ENCODE measurements around the gene TRAIP. TPM values are rescaled to one million over a fixed set of nuclear protein-coding genes. Genes with fewer than 3 reads are reported as not detected.
A peak's percentile ranks its signal among the peaks of the same experiment; 100 is the strongest.

Gene TRAIP
- total RNA-seq, 2 donors from 2014 or later = 19.6 to 24.5 TPM

GRCh38 chr3:49813497-49814174 lies 42.7 kb downstream of the TRAIP start, which contains the start of gene UBA7:
Gene UBA7, minus strand, starts transcription at chr3:49813953. Its CDS starts 166 bp downstream, at chr3:49813787.
- no peaks in the 10 kb centered on the region for H3K36me3 Mint-ChIP-seq (ENCODE audit: low read depth)
- H3K27me3 Mint-ChIP-seq = no peaks in the 10 kb centered on the region
- peak within 1 kb of the TSS; percentile 96 for H3K27ac Mint-ChIP-seq

GRCh38 chr3:49812916-49813496 lies 43.4 kb downstream of the TRAIP start:
- peak; percentile 9 for ATAC-seq (replicated peaks)
- no peaks in the 10 kb centered on the region for H3K36me3 Mint-ChIP-seq (ENCODE audit: low read depth)
- peak overlapping the region; percentile 96 for H3K27ac Mint-ChIP-seq
- no peaks in the 10 kb centered on the region for H3K9me3 Mint-ChIP-seq
- peaks cover 3% of the 10 kb centered on the region for H3K4me1 Mint-ChIP-seq
- H3K4me3 Mint-ChIP-seq = peak overlapping the region; percentile 90
- H3K27me3 Mint-ChIP-seq = no peaks in the 10 kb centered on the region

More at GRCh38 chr3:49813497-49814174, 42.7 kb downstream of the TRAIP start, which contains the start of gene UBA7:
- peak; percentile 90 for ATAC-seq (replicated peaks)
- H3K4me1 Mint-ChIP-seq = no peaks in the 10 kb centered on the region
- H3K4me3 Mint-ChIP-seq = peak within 1 kb of the TSS; percentile 90
- H3K9me3 Mint-ChIP-seq = no peaks in the 10 kb centered on the region

- no peak overlapping the region for H3K4me3 Mint-ChIP-seq
- ATAC-seq (replicated peaks) = no peak
- no peaks in the 10 kb centered on the region for H3K27me3 Mint-ChIP-seq
- H3K36me3 Mint-ChIP-seq (ENCODE audit: low read depth) = no peaks in the 10 kb centered on the region
- H3K27ac Mint-ChIP-seq = peak overlapping the region; percentile 25
- H3K4me1 Mint-ChIP-seq = peaks cover 15% of the 10 kb centered on the region
- no peaks in the 10 kb centered on the region for H3K9me3 Mint-ChIP-seq
These were observed 48.8 kb downstream of the TRAIP start for GRCh38 chr3:49807431-49808114.

DNA sequence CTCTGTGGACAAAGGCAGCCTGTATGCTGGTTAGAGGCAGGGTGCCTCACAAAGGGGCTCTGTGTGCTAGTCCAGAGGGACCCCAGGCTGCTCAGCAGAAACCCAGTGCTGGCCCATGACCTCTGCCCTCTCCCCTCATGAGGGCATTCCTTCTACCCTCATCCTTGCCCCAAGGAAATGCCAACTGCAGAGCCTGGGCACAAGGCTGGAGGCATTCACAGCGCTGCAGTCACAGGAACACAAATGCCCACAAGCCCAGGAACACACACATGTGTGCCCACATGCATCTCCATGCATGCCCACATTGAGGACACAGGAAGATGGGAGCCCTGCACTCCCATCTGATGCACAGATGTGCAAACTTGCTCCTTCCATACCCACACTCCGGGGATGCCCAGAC lies 49.5 kb downstream of the TRAIP start:
- ATAC-seq (replicated peaks) = no peak
- Mint-ChIP-seq H3K36me3 (ENCODE audit: low read depth) (no peaks in the 10 kb centered on the region), H3K4me3 (no peak overlapping the region), H3K27me3 (no peaks in the 10 kb centered on the region), H3K4me1 (peaks cover 19% of the 10 kb centered on the region), H3K27ac (no peak overlapping the region), H3K9me3 (no peaks in the 10 kb centered on the region)

- Mint-ChIP-seq H3K27ac (peak overlapping the region; percentile 83), H3K27me3 (peaks cover 2% of the 10 kb centered on the region), H3K36me3 (ENCODE audit: low read depth) (no peaks in the 10 kb centered on the region), H3K4me3 (no peak overlapping the region), H3K9me3 (no peaks in the 10 kb centered on the region), H3K4me1 (peaks cover 19% of the 10 kb centered on the region)
- no peak for ATAC-seq (replicated peaks)
These were observed 50.3 kb downstream of the TRAIP start for GRCh38 chr3:49805897-49806701.

GRCh38 chr3:49805367-49805782 lies 51.0 kb downstream of the TRAIP start:
- Mint-ChIP-seq H3K36me3 (ENCODE audit: low read depth) (no peaks in the 10 kb centered on the region), H3K27me3 (peaks cover 4% of the 10 kb centered on the region), H3K9me3 (no peaks in the 10 kb centered on the region), H3K4me3 (peak overlapping the region; percentile 25), H3K4me1 (peaks cover 19% of the 10 kb centered on the region), H3K27ac (peak overlapping the region; percentile 83)
- ATAC-seq (replicated peaks) = no peak

GRCh38 chr3:49804141-49805041 lies 52.0 kb downstream of the TRAIP start:
- Mint-ChIP-seq H3K27me3 (peaks cover 4% of the 10 kb centered on the region), H3K4me3 (peak overlapping the region; percentile 85), H3K36me3 (ENCODE audit: low read depth) (no peaks in the 10 kb centered on the region), H3K27ac (no peak overlapping the region), H3K4me1 (peaks cover 19% of the 10 kb centered on the region), H3K9me3 (no peaks in the 10 kb centered on the region)
- ATAC-seq (replicated peaks) = no peak

DNA sequence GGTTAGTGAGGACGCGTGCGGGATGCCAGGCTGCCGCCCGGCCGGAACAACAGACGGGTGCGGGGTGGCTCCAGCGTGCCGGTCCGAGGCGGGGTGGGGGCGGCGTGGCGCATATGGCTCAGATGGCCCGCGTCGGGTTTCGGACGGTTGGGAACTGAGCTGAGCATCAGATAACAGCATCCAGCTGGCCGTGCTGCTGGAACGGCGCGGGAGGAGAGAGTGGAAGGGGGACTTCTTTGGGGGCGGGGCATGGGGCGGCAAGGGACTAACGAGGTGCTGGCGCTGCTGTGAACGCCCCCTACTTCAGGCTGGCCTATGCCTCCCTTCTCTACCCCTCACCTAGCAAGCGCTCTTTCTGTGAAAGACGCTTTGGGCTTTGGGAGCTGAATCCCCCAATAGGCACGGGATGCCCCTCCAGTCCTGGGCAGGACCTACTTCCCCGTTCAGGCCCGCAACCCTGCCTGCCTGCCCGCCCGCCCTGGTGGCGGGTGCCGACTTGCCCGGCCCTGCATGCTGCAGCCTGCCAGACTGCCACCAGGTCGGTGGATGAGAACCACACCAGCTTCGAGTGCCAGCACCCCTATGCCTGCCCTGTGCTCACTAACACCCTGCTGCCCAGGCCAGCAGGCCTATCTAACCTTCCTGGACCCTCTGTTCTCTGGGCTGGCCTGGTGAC lies 52.8 kb downstream of the TRAIP start:
- H3K36me3 Mint-ChIP-seq (ENCODE audit: low read depth) = no peaks in the 10 kb centered on the region
- peak overlapping the region; percentile 85 for H3K4me3 Mint-ChIP-seq
- peaks cover 4% of the 10 kb centered on the region for H3K27me3 Mint-ChIP-seq
- ATAC-seq (replicated peaks) = no peak
- H3K27ac Mint-ChIP-seq = no peak overlapping the region
- peaks cover 19% of the 10 kb centered on the region for H3K4me1 Mint-ChIP-seq
- H3K9me3 Mint-ChIP-seq = no peaks in the 10 kb centered on the region

DNA sequence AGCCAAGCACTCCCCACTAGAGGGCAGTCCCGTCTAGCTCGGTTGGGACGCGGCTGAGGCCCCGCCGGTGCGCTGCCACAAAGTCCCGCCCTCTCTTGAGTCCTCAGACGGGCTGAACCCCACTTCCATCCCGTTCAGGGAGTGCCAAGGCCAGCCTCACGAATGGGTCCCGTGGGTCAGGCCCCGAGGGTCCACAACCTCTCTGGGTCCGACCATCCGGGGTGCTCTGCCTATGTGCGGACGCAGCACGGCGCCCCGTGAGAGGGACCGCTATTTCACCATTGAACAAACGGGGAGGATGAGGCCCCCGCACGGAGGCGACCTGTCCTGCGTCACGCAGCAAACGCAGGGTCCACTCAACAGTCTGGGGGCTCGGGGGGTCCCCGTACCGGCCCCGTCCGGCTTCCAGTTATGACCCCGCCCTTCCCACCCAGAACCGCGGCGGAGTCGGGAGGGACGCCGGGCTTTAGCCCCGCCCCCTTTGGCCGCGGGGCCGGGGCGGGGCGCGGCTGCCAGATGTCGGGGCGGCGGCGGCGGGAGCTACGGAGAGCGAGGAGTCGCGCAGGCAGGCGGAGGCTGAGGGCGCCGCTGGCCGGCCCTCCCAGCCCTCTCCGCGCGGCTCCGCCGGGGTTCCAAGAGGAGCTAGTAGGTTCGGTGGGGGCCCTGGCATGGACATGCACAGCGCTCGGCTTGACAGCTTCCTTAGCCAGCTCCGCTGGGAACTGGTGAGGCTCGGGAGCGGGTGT lies 53.5 kb downstream of the TRAIP start, which contains the start of gene INKA1:
TSS of gene INKA1 (plus strand) at position 543 of the 746 bp plus-strand sequence. CDS start at position 675, 132 bp downstream.
- peaks cover 4% of the 10 kb centered on the region for H3K27me3 Mint-ChIP-seq
- peak within 1 kb of the TSS; percentile 76 for H3K27ac Mint-ChIP-seq

DNA sequence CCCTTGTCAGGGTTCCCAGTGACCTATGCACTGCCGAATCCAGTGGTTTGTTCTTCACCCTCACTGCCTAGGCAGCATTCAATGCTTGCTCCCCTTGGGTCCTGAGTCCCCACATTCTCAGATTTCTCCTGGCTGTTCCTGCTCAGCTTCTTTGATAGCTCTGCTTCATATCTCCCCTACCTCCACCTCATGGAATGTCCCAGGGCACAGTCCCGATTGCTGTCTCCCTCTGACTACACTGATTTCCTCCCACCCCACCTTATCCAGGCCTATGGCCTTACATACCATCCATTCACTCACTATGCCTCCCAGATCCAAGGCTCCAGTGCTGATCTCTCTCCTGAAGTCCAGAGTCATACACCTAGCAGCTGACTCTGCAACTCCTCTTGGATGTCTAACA lies 55.2 kb downstream of the TRAIP start:
- Mint-ChIP-seq H3K27me3 (peaks cover 4% of the 10 kb centered on the region), H3K9me3 (no peaks in the 10 kb centered on the region), H3K4me3 (peak overlapping the region; percentile 85), H3K36me3 (ENCODE audit: low read depth) (no peaks in the 10 kb centered on the region), H3K4me1 (peaks cover 16% of the 10 kb centered on the region), H3K27ac (no peak overlapping the region)
- ATAC-seq (replicated peaks) = no peak

More for the DNA sequence above, 53.5 kb downstream of the TRAIP start, which contains the start of gene INKA1:
- Mint-ChIP-seq H3K4me1 (peaks cover 16% of the 10 kb centered on the region), H3K9me3 (no peaks in the 10 kb centered on the region), H3K4me3 (peak within 1 kb of the TSS; percentile 85), H3K36me3 (ENCODE audit: low read depth) (no peaks in the 10 kb centered on the region)
- ATAC-seq (replicated peaks) = peak; percentile 91

DNA sequence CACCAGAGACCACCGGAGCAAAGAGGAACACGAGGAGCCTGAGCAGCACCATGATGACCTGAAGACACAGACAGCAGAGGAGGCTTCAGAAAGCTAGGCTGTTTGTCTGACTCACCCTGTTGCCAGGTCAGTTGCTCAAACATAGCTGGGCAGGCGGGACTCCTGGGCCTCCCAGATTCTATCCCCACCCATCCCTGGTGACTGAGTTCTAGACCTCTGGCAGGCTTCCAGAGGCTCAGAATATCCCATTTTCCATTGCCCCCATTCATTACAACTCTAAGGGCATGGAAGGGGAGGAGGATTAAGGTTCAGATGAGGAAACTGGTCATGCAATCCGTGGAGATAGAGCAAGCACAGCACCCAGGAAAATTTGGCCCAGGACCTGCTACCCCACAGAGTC lies 56.6 kb downstream of the TRAIP start, which contains the start of gene CDHR4:
TSS of gene CDHR4 (minus strand) at position 113 of the 400 bp plus-strand sequence. CDS start at position 52, 61 bp downstream.
- no peaks in the 10 kb centered on the region for H3K9me3 Mint-ChIP-seq
- ATAC-seq (replicated peaks) = no peak
- H3K27me3 Mint-ChIP-seq = peaks cover 4% of the 10 kb centered on the region
- H3K4me1 Mint-ChIP-seq = peaks cover 9% of the 10 kb centered on the region
- no peaks in the 10 kb centered on the region for H3K36me3 Mint-ChIP-seq (ENCODE audit: low read depth)
- H3K4me3 Mint-ChIP-seq = no peak within 1 kb of the TSS
- no peak within 1 kb of the TSS for H3K27ac Mint-ChIP-seq

DNA sequence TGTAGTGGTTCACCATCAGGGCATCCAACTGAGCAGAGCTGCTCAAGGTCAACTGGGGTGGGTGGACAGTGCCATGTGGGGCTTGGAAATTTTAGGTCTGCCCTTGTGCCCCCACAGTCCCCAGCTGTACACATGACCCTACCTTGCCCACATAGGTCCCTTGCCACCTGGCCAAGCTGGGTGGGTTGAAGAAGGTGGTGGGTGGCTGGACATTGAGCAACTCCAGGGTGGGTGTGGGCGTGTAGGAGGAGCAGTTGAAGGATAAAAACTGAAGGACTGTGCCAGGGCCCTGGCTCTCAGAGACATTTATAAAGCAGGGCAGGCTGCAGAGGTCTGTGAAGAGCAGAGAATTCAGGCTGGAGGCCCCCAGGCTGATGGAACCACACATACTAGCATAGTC lies 57.3 kb downstream of the TRAIP start:
- Mint-ChIP-seq H3K4me3 (no peak overlapping the region), H3K27me3 (peaks cover 4% of the 10 kb centered on the region), H3K27ac (no peak overlapping the region), H3K4me1 (peaks cover 8% of the 10 kb centered on the region), H3K9me3 (no peaks in the 10 kb centered on the region), H3K36me3 (ENCODE audit: low read depth) (no peaks in the 10 kb centered on the region)
- ATAC-seq (replicated peaks) = no peak
